HG03280 (cell line): ENCODE data around the gene ZNF12.
"Not testable (repeated sequence)": the region's sequence is repeated elsewhere in the genome, so short reads cannot be mapped to it uniquely, and the experiment has no call there.

ENCODE experiments used
- ATAC-seq: cut with Tn5 transposase; IDR thresholded peaks from one replicate; pipeline ENCODE4 v1.9.1; 2021; ENCODE audit warnings: mild to moderate bottlenecking, moderate library complexity; ENCODE audit not compliant: unreplicated experiment

The ZNF12 gene

DNA sequence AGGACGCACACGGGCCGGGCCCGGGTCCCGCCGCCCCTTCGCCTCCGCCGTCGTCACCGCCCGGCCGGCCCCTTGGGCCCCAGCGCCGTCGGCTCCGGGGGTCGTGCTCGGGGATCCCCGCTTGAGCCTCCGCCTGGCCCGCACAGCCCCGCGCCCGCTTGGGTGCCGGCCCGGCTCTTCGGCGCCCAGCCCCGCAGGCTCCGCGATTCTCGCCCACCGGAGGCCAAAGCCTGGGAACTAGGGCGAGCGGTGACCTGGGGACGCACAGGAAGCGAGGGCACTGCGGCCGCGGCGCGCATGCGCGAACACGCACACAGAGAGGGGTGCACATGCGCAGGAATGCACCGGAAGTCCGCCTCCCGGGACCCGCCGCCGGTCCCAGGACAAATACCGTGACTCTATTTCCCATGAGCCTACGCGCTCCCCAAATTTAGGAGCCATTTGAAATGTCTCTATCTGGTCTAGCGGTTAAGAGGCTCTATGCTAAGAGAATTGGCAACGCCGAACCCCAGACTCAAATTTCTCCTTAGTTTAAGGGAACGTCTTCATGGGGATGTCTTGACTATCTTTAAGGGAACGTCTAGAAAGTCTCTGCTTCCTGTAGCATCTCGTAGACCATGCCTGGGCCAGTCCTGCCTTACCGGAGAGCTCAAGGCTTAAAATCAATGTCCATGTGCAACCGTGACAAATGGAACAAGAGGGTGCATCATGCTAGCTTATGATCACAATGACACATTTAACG is at the start of gene ZNF12:
TSS of gene ZNF12 (minus strand) at position 282 of the 742 bp plus-strand sequence. CDS start 1,774 bp downstream, outside the sequence.
- ATAC-seq = peak; percentile 93

DNA sequence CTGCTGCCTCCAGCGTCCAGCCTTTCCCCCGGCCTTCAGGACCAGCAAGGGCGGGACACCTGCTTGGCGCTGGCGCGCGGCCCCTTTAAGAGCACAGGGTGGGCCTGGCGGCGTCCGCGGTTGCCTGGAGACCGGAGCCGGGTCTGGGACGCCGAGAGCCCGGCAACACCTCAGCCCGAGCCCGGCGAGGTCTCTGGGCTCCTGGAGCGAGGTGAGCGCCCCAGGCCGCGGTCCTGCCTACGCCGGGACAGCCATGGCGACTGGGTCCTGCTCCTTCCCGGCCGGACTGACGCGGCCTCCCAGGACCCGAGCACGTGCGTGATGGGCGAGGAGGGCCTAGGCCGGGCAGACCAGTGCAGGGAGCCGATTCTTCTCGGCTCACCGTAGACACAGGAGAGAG is 47.2 kb upstream of the ZNF12 start, which contains the start of gene RSPH10B2:
TSS of gene RSPH10B2 (plus strand) at position 140 of the 400 bp plus-strand sequence. CDS start 3,575 bp downstream, outside the sequence.
- not testable (repeated sequence) for ATAC-seq

DNA sequence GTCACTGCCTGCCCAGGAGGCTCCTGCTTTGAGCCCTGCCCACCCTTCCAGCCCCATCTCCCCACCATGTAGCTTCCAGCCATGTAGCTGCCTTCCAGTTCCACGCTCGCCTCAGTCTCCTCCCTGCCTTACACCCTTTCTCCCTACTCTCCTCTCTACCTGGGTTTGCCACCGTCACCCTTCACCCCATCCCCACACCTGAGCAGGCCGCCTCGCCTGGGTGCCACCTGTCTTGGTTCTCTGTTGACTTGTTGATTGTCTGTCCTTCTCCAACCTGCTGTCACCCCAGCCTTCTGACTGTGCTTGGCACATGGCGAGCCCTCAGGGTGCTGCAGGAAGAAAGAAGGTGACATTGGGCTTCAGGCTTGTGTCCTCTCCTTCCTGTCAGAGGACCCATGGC is 43.4 kb upstream of the ZNF12 start:
- ATAC-seq = not testable (repeated sequence)

DNA sequence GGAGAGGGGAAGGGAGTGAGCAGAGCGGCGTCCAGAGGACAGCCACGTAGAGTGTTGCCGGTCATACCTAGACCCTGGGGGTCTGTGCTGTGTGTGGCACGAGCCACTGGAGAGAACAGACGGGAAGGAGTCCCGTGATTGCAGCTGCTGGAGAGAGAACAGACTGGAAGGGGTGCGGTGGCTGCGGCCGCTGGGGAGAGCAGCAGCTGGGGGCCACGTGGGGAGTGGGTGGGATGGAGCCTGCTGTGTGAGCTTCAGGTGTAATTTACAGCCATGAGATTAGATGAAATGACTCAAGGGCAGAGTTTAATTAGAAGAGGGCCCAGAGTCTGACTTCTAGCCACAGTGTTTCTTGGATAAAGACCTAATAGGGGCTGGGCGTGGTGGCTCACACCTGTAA is 42.6 kb upstream of the ZNF12 start:
- ATAC-seq = not testable (repeated sequence)

DNA sequence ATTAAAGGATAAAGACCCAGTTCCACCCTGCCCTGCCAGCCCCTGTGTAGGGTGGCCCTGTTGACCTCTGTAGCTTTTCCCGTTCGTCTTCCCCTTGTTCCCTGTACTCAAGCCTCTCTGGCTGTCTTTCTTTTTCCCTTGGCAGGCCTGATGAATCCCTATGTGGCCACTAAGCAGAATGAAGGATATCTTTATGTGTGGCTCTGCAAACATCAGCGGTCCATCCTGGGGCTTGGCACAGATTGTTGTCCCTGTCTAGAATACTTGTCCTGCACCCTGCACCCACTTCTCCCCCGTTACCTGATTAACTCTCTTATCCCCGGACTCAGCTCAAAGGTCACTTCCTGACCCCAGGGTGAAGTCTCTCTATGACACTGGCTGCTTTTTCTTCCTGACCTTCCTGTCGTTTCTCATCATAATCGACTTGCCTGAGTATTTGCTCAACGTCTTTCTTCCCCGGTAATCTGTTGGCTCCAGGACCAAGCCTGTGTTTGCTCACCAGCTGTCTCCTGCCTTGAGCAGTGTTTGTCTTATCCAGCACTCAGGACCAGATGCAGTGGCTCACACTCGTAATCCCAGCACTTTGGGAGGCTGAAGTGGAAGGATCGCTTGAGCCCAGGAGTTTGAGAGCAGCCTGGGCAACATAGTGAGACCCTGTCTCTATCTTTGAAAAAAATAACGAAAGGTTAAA is 37.8 kb upstream of the ZNF12 start:
- not testable (repeated sequence) for ATAC-seq

DNA sequence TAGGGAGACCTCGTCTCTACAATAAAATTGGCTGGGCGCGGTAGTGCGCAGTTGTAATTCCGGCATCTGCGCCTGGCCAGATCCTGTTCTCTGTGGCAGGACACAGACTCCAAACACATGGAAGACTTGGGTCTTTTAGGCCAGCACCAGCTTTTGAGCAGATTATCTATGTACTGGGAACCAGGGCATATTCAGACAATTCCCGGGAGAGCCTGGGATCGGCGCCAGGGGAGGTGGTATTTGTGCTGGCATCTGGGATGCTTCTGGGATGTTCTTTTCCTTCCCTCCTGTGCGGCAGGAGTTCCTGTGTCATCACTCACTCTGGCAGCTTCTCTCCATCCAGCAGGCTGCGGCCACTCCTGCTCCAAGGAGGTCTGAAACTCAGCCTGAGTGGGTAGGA is 31.7 kb upstream of the ZNF12 start:
- ATAC-seq = not testable (repeated sequence)

DNA sequence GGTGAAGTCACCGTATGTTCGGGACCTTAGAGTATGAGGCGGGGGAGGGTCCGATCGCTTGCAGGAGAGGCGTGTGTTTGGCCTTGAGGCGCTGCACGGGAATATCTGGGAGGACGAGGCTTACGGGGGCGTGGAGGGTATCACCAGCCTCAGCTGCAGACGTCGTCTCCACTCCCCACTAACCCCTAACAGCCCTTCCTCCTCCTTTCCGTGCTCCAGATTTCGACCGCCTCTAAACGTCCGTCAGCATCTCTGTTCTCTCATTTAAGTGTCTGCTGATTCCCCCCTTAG is 23.5 kb upstream of the ZNF12 start:
- ATAC-seq = peak; percentile 20

DNA sequence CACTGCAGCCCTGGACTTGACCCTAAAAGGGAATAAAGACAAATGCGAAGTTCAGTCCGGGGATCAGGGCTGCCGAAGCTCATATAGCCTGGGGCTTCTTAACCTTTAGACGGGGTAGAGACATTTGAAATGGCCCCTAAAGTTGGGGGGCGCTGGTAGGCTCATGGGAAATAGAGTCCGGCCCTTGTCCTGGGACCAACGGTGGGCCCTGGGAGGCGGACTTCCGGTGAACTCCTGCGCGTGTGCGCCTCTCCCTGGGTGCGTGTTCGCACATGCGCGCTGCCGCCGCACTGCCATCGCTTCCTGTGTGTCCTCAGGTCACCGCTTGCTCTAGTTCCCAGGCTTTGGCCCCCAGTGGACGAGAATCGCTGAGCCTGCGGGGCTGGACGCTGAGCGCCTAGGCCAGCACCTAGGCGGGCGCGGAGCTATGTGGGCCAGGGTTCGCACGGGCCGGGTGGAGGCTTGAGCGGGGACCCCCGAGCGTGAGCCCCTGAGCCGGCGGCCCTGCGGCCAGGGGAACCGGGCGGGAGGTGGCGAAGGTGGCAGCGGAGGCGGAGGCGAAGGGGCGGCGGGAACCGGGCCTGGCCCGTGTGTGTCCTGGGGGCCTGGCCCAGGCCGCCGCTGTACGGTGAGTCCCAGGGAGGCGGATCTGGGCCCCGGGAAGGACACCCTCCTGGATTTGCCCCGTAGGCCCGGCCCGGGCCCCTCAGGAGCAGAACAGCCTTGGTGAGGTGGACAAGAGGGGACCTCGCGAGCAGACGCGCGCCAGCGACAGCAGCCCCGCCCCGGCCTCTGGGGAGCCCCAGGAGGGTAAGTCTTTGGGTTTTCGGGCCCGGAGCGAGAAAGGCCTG is 23.0 kb upstream of the ZNF12 start:
- peak; percentile 91 for ATAC-seq

DNA sequence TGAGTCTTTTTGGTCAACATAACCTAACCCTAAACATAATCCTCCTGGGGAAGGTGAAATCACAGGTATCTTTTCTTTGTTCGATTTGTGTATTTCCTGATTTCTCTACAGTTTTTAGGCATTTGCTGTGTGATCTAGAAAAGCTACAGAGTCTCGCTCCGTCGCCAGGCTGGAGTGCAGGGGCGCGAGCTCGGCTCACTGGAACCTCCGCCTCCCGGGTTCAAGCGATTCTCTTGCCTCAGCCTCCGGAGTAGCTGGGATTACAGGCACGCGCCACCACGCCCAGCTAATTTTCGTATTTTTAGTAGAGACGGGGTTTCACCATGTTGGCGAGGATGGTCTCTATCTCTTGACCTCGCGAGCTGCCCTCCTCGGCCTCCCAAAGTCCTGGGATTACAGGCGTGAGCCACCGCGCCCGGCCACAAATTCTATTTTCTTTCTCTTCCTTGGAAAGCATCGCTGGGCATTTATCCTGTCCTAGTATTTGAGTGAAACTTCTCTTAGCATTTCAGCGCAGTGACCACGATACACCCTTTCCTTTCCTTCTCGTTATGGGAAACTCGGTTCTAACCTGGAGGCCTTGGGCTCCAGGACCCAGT is 22.2 kb upstream of the ZNF12 start:
- ATAC-seq = not testable (repeated sequence)

DNA sequence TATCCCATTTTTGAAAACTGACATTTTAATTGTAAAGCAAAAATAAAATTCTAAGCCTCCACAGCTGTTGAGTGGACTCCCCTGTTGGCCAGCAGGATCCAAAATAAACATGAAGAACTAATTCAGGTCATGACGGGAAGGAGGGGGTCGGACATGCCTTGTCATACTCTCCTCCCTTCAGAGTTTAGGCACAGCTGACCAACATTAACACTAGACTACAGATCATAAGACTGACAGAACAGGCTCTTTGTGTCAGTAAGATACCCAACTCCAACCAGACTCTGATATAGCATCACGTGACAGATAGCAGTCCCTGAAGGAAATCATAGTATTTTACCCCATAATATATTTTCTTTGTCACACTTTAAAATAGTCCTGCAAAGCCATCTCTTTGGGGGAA is 20.9 kb upstream of the ZNF12 start:
- no peak for ATAC-seq

DNA sequence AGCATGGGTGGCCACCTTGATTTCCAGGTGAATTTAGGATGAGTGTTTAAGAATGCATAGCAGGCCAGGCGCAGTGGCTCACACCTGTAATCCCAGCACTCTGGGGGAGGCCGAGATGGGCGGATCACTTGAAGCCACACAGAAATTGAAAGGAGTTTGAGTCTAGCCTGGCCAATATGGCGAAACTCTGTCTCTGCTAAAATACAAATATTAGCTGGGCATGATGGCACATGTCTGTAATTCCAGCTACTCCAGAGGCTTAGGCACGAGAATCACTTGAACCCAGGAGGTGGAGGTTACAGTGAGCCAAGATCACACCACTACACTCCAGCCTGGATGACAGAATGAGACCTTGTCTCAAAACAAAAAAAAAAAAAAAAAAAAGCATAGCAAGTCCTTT is 19.6 kb upstream of the ZNF12 start:
- ATAC-seq = not testable (repeated sequence)

DNA sequence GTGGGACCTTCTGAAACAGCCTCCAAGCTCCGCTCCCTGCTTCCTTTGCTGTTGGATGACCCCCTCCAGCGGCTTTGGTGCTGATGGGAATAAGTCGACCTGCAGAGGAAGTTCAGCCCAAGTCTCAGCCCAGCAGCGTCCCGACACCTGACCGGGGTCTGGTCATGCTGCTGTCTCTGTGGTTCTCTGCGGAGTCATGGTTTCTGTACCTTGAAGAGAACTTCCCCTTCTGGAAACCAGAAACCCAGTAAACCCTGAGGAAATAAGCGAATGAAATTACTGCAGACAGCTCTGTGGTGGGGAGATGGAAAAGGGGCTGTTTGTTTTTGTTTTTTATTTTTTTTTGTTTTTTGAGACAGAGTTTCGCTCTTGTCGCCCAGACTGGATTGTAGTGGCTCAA is 18.3 kb upstream of the ZNF12 start:
- peak; percentile 57 for ATAC-seq

DNA sequence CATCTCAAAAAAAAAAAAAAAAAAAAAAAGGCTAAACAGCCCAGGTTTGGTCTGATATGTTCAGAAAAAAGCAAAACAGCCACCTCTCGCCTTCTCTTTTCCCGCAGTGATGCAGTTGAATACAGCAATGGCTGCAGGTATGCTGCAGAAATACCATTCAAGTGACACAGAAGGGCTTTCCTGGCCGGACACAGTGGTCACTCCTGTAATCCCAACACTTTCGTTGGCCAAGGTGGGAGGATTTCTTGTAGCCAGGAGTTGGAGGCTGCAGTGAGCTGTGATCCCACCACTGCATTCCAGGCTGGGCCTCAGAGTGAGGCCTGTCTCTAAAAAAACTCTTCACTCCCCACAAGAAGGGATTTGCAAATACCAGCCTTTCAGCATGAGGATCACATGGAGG is 17.6 kb upstream of the ZNF12 start:
- ATAC-seq = not testable (repeated sequence)

DNA sequence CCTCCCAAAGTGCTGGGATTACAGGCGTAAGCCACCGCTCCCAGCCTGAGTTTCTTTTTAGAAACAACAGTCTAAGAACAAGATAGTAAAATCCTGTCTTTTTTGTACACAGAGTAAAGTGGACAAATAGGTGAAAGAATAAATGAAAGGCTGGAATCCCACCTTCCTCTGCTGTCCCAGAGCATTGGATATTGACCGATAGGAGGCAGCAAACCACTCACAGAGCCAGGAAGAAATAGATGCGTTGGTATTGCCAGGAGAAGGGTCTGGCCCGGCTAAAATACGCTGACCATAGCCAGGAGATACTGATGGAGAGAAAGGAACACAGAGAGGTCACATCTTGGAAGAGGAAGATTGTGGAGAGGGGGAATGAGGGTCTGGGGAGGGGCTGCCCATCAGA is 11.4 kb upstream of the ZNF12 start:
- ATAC-seq = no peak

DNA sequence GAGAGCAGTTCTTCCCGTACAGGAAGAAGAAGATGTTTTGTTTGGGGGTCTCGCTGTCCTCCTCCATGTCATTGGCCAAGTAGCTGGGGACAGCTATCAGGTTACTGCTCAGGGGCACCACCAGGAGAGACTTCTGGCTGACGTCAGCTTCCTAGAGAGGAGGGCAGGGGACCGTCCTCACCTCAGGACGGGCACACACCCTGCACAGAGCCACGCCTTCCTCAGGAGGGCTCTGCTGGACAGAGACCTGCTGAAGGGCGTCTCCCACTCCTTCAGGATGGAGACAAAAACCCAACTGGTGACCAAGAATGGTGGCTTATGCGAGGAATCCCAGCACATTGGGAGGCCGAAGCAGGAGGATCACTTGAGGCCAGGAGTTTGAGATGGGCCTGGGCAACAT is 9.2 kb upstream of the ZNF12 start:
- ATAC-seq = not testable (repeated sequence)

DNA sequence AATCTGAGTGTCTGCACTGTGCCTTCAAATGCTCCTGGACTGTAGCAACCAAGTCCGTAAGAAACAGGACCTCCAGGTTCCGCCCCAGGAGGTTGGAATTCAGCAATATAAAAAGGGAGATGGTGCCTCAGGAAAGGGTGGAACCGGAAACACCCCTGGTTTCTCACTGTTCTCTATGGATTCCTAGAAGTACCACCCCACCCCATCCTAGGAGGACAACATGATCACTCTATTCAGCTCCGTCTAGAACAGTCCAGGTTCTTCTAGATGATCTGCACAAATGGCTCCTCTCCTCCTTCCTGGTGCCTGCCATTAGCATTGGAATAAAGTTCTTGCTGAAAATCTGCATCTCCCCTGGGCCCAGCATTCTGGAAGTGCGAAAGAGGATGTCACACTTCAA is 7.6 kb upstream of the ZNF12 start:
- no peak for ATAC-seq

DNA sequence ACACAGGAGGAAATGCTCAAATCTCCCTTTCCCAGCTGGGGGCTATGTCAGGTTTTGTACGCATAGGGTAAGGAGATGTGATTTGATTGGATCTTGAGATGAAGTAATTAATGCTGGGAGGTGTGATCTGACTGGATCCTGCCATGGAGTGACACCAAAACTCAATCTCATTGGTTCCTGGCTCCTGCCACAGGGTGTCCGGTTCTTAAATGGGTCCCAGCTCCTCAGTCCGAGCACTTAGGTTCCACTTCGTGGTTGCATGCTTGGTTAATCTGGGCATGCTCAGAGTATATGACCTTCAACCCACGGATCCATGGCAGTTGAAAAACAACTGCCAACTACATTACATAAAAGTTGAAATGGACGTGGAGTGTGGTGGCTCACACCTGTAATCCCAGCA is 3.1 kb upstream of the ZNF12 start:
- no peak for ATAC-seq

DNA sequence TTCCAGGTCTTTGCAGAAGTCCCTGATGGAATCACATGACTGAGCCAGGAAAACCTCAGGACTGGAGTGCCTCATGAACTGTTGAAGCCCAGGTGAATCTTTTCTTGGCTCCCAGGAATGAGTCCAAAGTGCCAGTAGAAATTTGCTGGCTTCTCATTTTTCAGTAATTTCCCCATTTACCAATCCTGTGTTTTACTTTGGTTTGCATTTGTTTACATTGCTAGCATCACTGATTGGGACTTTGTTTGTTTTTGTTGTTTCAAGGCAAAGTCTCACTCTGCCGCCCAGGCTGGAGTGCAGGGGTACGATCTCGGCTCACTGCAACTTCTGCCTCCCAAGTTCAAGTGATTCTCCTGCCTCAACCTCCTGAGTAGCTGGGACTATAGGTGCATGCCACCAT is 1.6 kb upstream of the ZNF12 start:
- no peak for ATAC-seq

DNA sequence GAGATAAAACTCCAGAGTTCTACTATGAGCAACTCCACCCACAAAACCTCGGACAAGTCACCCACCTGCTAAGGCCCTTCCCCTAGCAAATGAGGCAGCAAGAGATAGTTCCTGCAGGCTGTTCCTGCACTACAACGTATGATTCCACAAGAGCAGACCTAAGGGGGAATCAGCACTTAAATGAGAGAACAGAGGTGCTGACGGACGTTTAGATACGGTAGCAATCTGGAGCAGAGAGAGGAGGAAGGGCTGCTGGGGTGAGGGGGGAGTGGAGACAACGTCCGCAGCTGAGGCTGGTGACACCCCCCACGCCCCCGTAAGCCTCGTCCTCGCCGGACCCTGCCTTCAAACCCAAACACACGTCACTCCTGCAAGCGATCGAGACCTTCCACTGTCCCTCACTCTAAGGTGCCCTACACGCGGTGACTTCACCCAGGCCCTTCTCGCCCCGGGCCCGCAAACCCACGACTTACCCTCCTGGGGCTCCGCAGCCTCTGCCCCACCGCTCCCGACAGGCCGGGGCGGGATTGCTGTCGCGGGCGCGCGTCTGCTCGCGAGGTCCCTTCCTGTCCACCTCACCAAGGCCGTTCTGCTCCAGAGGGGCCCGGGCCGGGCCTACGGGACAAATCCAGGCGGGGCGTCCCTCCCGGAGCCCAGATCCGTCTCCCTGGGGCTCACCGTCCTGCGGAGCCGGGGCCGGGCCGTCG is 635 bp downstream of the ZNF12 start:
- ATAC-seq = peak; percentile 31

DNA sequence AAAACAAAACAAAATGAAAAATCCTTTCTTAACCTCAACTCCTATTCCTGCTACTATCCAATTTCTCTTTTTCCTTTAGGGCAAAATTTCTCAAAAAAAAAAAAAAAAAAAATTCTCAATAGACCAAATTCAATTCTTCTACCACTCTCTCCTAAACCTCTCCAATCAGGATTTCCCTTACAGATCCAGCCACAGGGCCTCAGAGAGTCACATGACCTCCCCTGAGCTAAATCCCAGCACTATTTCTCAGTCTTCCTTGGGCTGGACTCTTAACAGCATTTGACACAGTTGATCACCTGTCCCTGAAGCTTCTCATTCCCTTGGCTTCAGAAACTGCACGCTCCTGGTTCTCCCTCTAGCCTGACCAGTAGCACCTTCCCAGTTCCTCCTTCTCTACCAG is 4.9 kb downstream of the ZNF12 start:
- ATAC-seq = no peak

DNA sequence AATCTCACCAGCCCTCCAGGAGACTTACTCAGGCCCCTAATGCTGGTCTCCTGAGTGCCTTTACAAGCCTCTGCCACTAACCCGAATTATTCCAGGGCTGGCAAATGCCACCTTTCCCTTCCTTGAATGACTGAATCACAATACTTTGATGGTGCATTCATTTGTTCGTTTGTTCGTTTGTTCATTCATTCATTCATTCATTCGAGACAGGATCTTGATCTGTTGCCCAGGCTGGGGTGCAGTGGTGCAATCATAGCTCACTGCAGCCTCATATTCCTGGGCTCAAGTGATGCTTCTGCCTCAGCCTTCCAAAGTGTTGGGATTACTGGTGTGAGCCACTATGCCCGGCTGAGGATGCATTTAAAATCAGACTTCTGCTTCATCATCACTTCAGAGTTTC is 6.0 kb downstream of the ZNF12 start:
- ATAC-seq = no peak
